Testis (tissue), 3 donors: ENCODE results near the gene FAM156A. TPM values are rescaled to one million over a fixed set of nuclear protein-coding genes. Genes with fewer than 3 reads are reported as not detected.
"Not testable (repeated sequence)": the region's sequence is repeated elsewhere in the genome, so short reads cannot be mapped to it uniquely, and the experiment has no call there.

Source experiments
- DNase-seq: peaks from one replicate; pipeline ENCODE4 v3.0.0-alpha.2; 2019
- H3K27ac ChIP-seq, 2 donors: fragments of 200-600 bp; sonication (generic); one replicate each; pipeline ENCODE4 v1.5.1; 2019
- H3K27me3 ChIP-seq: fragments of 200-600 bp; sonication (generic); one replicate; pipeline ENCODE4 v1.5.1; 2019
- H3K36me3 ChIP-seq: fragments of 200-600 bp; sonication (generic); one replicate; pipeline ENCODE4 v1.5.1; 2017; ENCODE audit warnings: low read depth; ENCODE audit errors: missing control alignments
- H3K4me1 ChIP-seq: fragments of 200-600 bp; sonication (generic); one replicate; pipeline ENCODE4 v1.5.1; 2019
- H3K4me3 ChIP-seq, 2 donors: fragments of 200-600 bp; sonication (generic); one replicate each; pipeline ENCODE4 v1.5.1; 2017 to 2019
- H3K9me3 ChIP-seq: fragments of 200-600 bp; sonication (generic); one replicate; pipeline ENCODE4 v1.5.1; 2017
- WGBS, 2 donors: methylation state at CpG; one replicate each; pipeline ENCODE4 v1.1.5; 2018; 5-methylcytosine and 5-hydroxymethylcytosine counted together
- intact Hi-C: fragments of 100-400 bp; cut with DNase I; formaldehyde crosslinking; loops from one replicate; pipeline ENCODE4 v1.15.1; 2023; ENCODE audit warnings: low total_unique reads
- polyA plus RNA-seq: library from polyadenylated mRNA; stranded (reverse); fragments of 350-450 nt; fragmentation: Illumina TruSeq; extraction: RNeasy Lipid Tissue Mini Kit (QIAGEN cat#74804); gene quantifications from one replicate; pipeline ENCODE4 v1.2.3, GENCODE V29; 2014; ENCODE audit warnings: low read depth, low replicate concordance; ENCODE audit not compliant: insufficient read depth
- total RNA-seq, 2 donors: library from RNA; depleted of rRNA; stranded (reverse); fragments of >200 nt; gene quantifications; one replicate each; pipeline ENCODE4 v1.2.3, GENCODE V29; 2016

The FAM156A gene
- total and polyA plus RNA-seq, 3 donors from 2014 or later = 25.6 to 64.5 (median 62.0) TPM

DNA sequence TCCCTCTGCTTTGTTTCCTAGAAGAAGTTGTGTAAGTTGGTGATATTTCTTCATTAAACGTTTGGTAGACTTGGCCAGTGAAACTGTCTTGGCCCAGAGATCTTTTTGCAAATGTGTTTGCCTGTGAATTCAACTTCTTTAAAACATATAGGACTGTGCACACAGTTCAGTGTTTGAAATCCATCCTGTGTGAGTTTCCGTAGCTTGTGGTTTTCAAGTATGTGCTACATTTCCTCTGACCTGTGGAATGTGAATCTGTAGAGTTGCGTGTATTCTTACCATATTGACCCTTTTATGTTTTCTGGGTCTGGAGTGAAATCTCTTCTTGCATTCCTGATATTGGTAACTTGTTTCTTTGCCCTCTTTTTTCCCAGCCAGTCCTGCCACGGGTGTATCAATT is 52.2 kb downstream of the FAM156A start:
- intact Hi-C loops, H3K36me3 ChIP-seq, H3K4me1 ChIP-seq, DNase-seq, H3K27me3 ChIP-seq, H3K27ac ChIP-seq, H3K4me3 ChIP-seq, H3K9me3 ChIP-seq: not testable (repeated sequence)
- no CpG with 5 or more reads among the region's 4 CpGs for WGBS, 2 donors

DNA sequence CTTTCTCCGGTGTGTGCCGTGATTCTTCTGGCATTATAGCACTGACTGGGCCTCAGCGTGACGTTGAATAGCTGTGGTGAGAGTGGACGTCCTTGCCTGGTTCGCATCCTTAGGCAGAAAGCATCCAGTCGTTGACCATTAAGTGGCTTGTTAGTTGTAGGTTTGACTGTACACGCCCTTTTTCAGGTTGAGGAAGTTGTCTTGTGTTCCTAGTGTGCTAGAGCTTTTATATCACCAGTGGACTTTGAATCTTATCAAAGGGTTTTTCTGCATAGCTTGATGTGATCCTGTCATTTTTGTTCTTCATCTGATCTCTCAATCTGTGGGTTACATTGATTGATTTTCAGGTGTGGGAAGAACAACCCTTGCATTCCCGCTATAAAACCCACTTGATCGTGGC is 52.8 kb downstream of the FAM156A start:
- DNase-seq, H3K36me3 ChIP-seq, H3K4me1 ChIP-seq, H3K9me3 ChIP-seq, intact Hi-C loops, H3K27ac ChIP-seq, H3K27me3 ChIP-seq, H3K4me3 ChIP-seq: not testable (repeated sequence)
- WGBS, 2 donors = no CpG with 5 or more reads among the region's 10 CpGs

Other genes with a start within 250 kb of the FAM156A start
- 10 to 100 TPM; 37.5 to 40.6 TPM for gene SSX2B, start 207.3 kb downstream of the FAM156A start, total RNA-seq
- gene SSX2B, start 207.3 kb downstream of the FAM156A start, polyA plus RNA-seq = 42.6 TPM
- gene SPANXN5, start 161.1 kb downstream of the FAM156A start, total RNA-seq = 1 to 10 TPM; 1.9 to 8.8 TPM
- gene SPANXN5, start 161.1 kb downstream of the FAM156A start, polyA plus RNA-seq = 7.9 TPM
- gene XAGE5, start 147.2 kb downstream of the FAM156A start, total RNA-seq = 1 to 10 TPM; 1.2 to 1.5 TPM
- 3.3 TPM for gene XAGE5, start 147.2 kb downstream of the FAM156A start, polyA plus RNA-seq
- gene XAGE3, start 90.4 kb downstream of the FAM156A start, total RNA-seq = under 1 TPM in 1 of 2 donors, not detected in 1; 0.99 TPM
- gene XAGE3, start 90.4 kb downstream of the FAM156A start, polyA plus RNA-seq = 2.3 TPM
- gene FAM156B, start 61.2 kb downstream of the FAM156A start, total RNA-seq = 10 to 100 TPM; 73.7 to 82.6 TPM
- gene FAM156B, start 61.2 kb downstream of the FAM156A start, polyA plus RNA-seq = 21.4 TPM
- gene GPR173, start 90.3 kb upstream of the FAM156A start, total RNA-seq = 1 to 10 TPM; 2.8 to 3.8 TPM
- 2.4 TPM for gene GPR173, start 90.3 kb upstream of the FAM156A start, polyA plus RNA-seq
- gene TSPYL2, start 123.8 kb upstream of the FAM156A start, total RNA-seq = 100 to 1,000 TPM; 358 to 363 TPM
- 193 TPM for gene TSPYL2, start 123.8 kb upstream of the FAM156A start, polyA plus RNA-seq
- 10 to 100 TPM; 39.3 to 46.1 TPM for gene KANTR, start 135.6 kb upstream of the FAM156A start, total RNA-seq
- 3.0 TPM for gene KANTR, start 135.6 kb upstream of the FAM156A start, polyA plus RNA-seq